ENCODE results near the gene STIM1.
"Not testable (repeated sequence)": the region's sequence is repeated elsewhere in the genome, so short reads cannot be mapped to it uniquely, and the experiment has no call there.

Gene STIM1

GRCh38 chr11:3983101-3983500 is 127.6 kb downstream of the STIM1 start:
- no peak for DNase-seq (ENCODE audit: low spot score)

GRCh38 chr11:3984896-3985295 is 129.4 kb downstream of the STIM1 start:
- no peak for DNase-seq (ENCODE audit: low spot score)

GRCh38 chr11:3985631-3986030 is 130.2 kb downstream of the STIM1 start:
- no peak for DNase-seq (ENCODE audit: low spot score)

- DNase-seq (ENCODE audit: low spot score) = no peak
Observed at GRCh38 chr11:3986301-3986700, 130.8 kb downstream of the STIM1 start.

GRCh38 chr11:3989276-3989920 is 133.9 kb downstream of the STIM1 start:
- DNase-seq (ENCODE audit: low spot score) = no peak

- no peak for DNase-seq (ENCODE audit: low spot score)
Observed at GRCh38 chr11:3989921-3990290, 134.4 kb downstream of the STIM1 start.

- DNase-seq (ENCODE audit: low spot score) = no peak
Observed at GRCh38 chr11:3990406-3990805, 134.9 kb downstream of the STIM1 start.

- DNase-seq (ENCODE audit: low spot score) = no peak
Observed at GRCh38 chr11:3992964-3993363, 137.5 kb downstream of the STIM1 start.

GRCh38 chr11:3994030-3994640 is 138.7 kb downstream of the STIM1 start:
- no peak for DNase-seq (ENCODE audit: low spot score)

- no peak for DNase-seq (ENCODE audit: low spot score)
Observed at GRCh38 chr11:3995307-3995706, 139.8 kb downstream of the STIM1 start.

GRCh38 chr11:3995949-3996554 is 140.6 kb downstream of the STIM1 start:
- DNase-seq (ENCODE audit: low spot score) = no peak

- DNase-seq (ENCODE audit: low spot score) = no peak
Observed at GRCh38 chr11:3996651-3997050, 141.2 kb downstream of the STIM1 start.

GRCh38 chr11:4004753-4005152 is 149.3 kb downstream of the STIM1 start:
- DNase-seq (ENCODE audit: low spot score) = not testable (repeated sequence)

- DNase-seq (ENCODE audit: low spot score) = no peak
Observed at GRCh38 chr11:4006946-4007680, 151.6 kb downstream of the STIM1 start.

GRCh38 chr11:4008116-4008515 is 152.7 kb downstream of the STIM1 start:
- no peak for DNase-seq (ENCODE audit: low spot score)

- not testable (repeated sequence) for DNase-seq (ENCODE audit: low spot score)
Observed at GRCh38 chr11:4016602-4017001, 161.1 kb downstream of the STIM1 start.

- DNase-seq (ENCODE audit: low spot score) = no peak
Observed at GRCh38 chr11:4017129-4017528, 161.7 kb downstream of the STIM1 start.

GRCh38 chr11:4018641-4019040 is 163.2 kb downstream of the STIM1 start:
- no peak for DNase-seq (ENCODE audit: low spot score)

GRCh38 chr11:4019891-4020290 is 164.4 kb downstream of the STIM1 start:
- no peak for DNase-seq (ENCODE audit: low spot score)

- DNase-seq (ENCODE audit: low spot score) = no peak
Observed at GRCh38 chr11:4022669-4023068, 167.2 kb downstream of the STIM1 start.

- no peak for DNase-seq (ENCODE audit: low spot score)
Observed at GRCh38 chr11:4025248-4025966, 169.9 kb downstream of the STIM1 start.

- DNase-seq (ENCODE audit: low spot score) = no peak
Observed at GRCh38 chr11:4025967-4026324, 170.5 kb downstream of the STIM1 start.
